Esophagus squamous epithelium (tissue), 5 donors: ENCODE results near the gene TMEM95. TPM values are rescaled to one million over a fixed set of nuclear protein-coding genes. Genes with fewer than 3 reads are reported as not detected.

Experiments
- DNase-seq: peaks from one replicate; lab custom pipeline; 2025; lab: John Stamatoyannopoulos, UW
- H3K27ac ChIP-seq, 4 donors: fragments of 200-600 bp; sonication (generic); one replicate each; pipeline ENCODE4 v1.5.1; 2016 to 2019; ENCODE audit warnings: mild to moderate bottlenecking in 1 of 4
- H3K27me3 ChIP-seq, 4 donors: fragments of 200-600 bp; sonication (generic); 1 replicate in 3 of 4; 2 replicates in 1 of 4; pipeline versions ENCODE4 v1.5.1 to v1.6.0; 2017 to 2021; ENCODE audit warnings: antibody characterized with exemption in 1 of 4
- H3K36me3 ChIP-seq, 3 donors: fragments of 200-600 bp; sonication (generic); one replicate each; pipeline ENCODE4 v1.5.1; 2016 to 2019
- H3K4me1 ChIP-seq, 3 donors: fragments of 200-600 bp; sonication (generic); one replicate each; pipeline ENCODE4 v1.5.1; 2017 to 2019
- H3K4me3 ChIP-seq, 4 donors: fragments of 200-600 bp; sonication (generic); 1 replicate in 3 of 4; 2 replicates in 1 of 4; pipeline ENCODE4 v1.5.1; 2016 to 2019; ENCODE audit warnings: mild to moderate bottlenecking in 2 of 4, moderate library complexity in 1 of 4
- H3K9me3 ChIP-seq, 3 donors: fragments of 200-600 bp; sonication (generic); one replicate each; pipeline ENCODE4 v1.5.1; 2016 to 2019
- CTCF ChIP-seq, 6 experiments: fragments of 450-650 bp in 4 of 6; fragments of 200-600 bp in 2 of 6; sonication (generic) in 2 of 6; IDR thresholded peaks; one replicate each; pipeline ENCODE4 v1.5.1; 2016 to 2019; ENCODE audit warnings: antibody characterized with exemption in 6 of 6, mild to moderate bottlenecking in 4 of 6, moderate library complexity in 4 of 6
- POLR2A ChIP-seq, 4 donors: fragments of 450-650 bp; IDR thresholded peaks; one replicate each; pipeline ENCODE4 v1.6.1; 2017; ENCODE audit warnings: antibody characterized with exemption in 4 of 4, mild to moderate bottlenecking in 4 of 4, moderate library complexity in 3 of 4
- WGBS, 2 donors: methylation state at CpG; one replicate each; pipeline ENCODE4 v1.1.5; 2018; 5-methylcytosine and 5-hydroxymethylcytosine counted together
- intact Hi-C: fragments of 100-400 bp; cut with DNase I; formaldehyde crosslinking; loops from one replicate; pipeline ENCODE4 v1.15.0; 2022
- total RNA-seq, 4 donors: library from RNA; depleted of rRNA; stranded (reverse); fragments of >200 nt; gene quantifications; one replicate each; pipeline ENCODE4 v1.1.0, GENCODE V29; 2016
- donor health status: DM: yes; HTN: yes; CAD: no.

TMEM95 gene
- total RNA-seq, 4 donors from 2014 or later: not detected

DNA sequence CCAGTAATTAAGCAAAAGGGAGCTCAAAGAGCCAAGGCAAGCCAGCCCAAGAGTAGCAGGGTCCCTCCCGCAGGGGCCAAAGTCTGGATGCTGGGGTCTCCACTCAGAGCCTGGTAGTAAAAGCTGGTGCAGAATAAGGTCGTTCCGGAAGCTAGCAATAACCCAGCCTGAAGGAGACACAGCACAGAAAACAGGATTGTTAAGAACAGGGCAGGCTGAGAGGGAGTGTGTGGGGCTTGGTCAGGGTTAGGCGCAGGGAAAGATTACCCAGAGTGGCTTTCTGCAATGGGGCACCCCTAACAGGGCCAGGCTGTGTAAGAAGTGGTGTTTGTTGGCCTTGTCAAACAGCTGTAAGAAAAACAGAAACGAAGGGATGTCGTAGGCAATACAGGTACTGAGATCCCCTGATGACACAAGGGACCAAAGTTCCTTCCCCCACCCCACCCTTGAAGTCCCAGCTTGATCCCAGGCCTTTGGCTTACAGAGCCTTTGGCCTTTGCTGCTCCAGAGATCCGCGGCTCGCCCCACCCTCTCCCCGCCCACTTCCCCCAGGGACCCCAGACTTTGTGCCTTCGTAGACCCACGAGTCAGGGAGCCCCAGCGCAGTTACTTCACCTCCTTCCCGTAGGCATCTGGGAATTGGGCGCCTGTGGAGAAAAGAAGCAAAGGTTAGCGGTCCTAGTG lies 48.2 kb downstream of the TMEM95 start:
- TF ChIP-seq CTCF (IDR thresholded peaks at IDR 0.05): no peak
- TF ChIP-seq POLR2A (IDR thresholded peaks at IDR 0.05): no peak
- WGBS, 2 donors: 12 to 29% methylated on average over 6 to 14 of the region's 16 CpGs

DNA sequence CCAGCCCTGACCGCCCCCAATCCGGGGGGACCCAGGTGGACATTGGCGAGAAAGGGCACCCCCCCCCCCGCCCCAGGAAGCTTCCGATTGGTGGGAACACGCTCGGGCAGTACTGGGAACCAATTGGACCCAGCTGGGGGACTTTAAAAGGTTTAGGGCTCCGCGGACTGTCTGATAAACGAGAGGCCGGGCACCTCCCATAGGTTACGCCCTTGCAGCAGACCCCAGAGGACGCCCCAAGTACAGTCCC lies 48.7 kb downstream of the TMEM95 start:
- Histone ChIP-seq H3K27me3 (peaks cover 0 to 10% (median 0%) of the 10 kb centered on the region in 4 donors), H3K4me1 (peaks cover 13 to 42% (median 26%) of the 10 kb centered on the region in 3 donors), H3K4me3 (peak overlapping the region; percentile 43 to 92 (median 74)), H3K9me3 (no peaks in the 10 kb centered on the region), H3K27ac (peak overlapping the region; percentile 85 to 95 (median 92)), H3K36me3 (peaks cover 0 to 4% (median 0%) of the 10 kb centered on the region in 3 donors)
- WGBS, 2 donors: 0% methylated on average over 7 of the region's 13 CpGs; no CpG with 5 or more reads in 1 of the 2 donors
- no peak for TF ChIP-seq POLR2A (IDR thresholded peaks at IDR 0.05)
- no peak for TF ChIP-seq CTCF (IDR thresholded peaks at IDR 0.05)
- intact Hi-C loops: no loop called here
- DNase-seq: no peak

More for the DNA sequence above, 48.2 kb downstream of the TMEM95 start:
- Histone ChIP-seq H3K4me1 (peaks cover 13 to 42% (median 26%) of the 10 kb centered on the region in 3 donors), H3K27me3 (peaks cover 0 to 10% (median 0%) of the 10 kb centered on the region in 4 donors), H3K4me3 (peak overlapping the region; percentile 43 to 92 (median 74)), H3K9me3 (no peaks in the 10 kb centered on the region), H3K36me3 (no peaks in the 10 kb centered on the region), H3K27ac (peak overlapping the region; percentile 85 to 95 (median 92))
- intact Hi-C loops: no loop called here
- no peak for DNase-seq

DNA sequence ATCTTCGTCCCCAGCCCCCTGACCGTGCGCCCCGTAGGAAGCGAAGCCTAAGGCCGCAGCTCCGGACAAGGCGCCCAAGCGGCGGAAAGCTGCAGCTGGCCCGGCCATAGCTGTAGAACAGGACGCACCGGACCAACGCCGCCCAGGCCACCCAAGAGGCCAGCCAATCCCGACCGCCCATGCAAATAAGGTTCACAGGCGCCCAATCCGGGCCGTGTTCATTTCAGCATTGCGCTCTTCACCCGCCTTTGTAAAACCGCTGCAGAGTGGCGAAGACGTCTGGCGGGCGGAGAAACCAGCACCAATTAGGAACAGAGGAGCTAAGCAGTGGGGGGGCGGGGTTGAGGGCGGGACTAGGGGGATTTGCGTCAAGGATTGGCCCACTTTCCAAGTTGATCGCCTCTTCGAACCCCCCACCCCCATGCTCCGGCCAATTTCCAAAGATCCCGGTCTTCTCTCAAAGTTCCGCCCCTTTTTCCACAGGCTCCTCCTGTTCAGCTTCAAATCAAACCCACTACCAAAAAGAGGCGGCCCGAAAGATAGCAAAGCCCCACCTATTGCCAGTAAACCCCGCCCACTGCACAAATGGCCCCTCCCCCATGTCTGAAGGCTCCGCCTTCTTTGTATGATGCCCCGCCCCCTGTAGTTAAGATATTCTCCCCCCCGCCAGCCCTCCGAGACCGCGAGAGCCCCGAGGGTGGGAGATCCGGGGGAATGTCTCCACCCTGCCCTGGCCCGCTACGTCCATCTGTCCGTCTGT lies 49.2 kb downstream of the TMEM95 start, which contains the start of gene TMEM256:
TSS of gene TMEM256 (minus strand) at position 121 of the 760 bp plus-strand sequence. CDS start at position 108, 13 bp downstream.
- peak within 1 kb of the TSS; percentile 43 to 92 (median 74) for H3K4me3 ChIP-seq
- H3K9me3 ChIP-seq: no peaks in the 10 kb centered on the region
- H3K4me1 ChIP-seq: peaks cover 13 to 42% (median 26%) of the 10 kb centered on the region in 3 donors
- intact Hi-C loops: no loop called here
- H3K27ac ChIP-seq: peak within 1 kb of the TSS; percentile 85 to 95 (median 92)
- DNase-seq: peak; percentile 95
- peaks cover 0 to 10% (median 0%) of the 10 kb centered on the region in 4 donors for H3K27me3 ChIP-seq
- TF ChIP-seq CTCF (IDR thresholded peaks at IDR 0.05) (peak in 2 of 6 experiments; percentile 27 to 29), POLR2A (IDR thresholded peaks at IDR 0.05) (peak in 3 of 4 donors; percentile 90 to 98 (median 97))
- peaks cover 0 to 9% (median 0%) of the 10 kb centered on the region in 3 donors for H3K36me3 ChIP-seq
- 1% methylated on average over 12 to 30 of the region's 49 CpGs for WGBS, 2 donors

GRCh38 chr17:7404737-7405349 lies 49.9 kb downstream of the TMEM95 start:
- peaks cover 0 to 10% (median 0%) of the 10 kb centered on the region in 4 donors for H3K27me3 ChIP-seq
- H3K36me3 ChIP-seq: peaks cover 0 to 16% (median 0%) of the 10 kb centered on the region in 3 donors
- H3K27ac ChIP-seq: peak overlapping the region; percentile 85 to 95 (median 92)
- TF ChIP-seq CTCF (IDR thresholded peaks at IDR 0.05) (no peak), POLR2A (IDR thresholded peaks at IDR 0.05) (peak in 2 of 4 donors; percentile 63 to 66)
- no CpG with 5 or more reads among the region's 65 CpGs for WGBS, 2 donors
- no peak for DNase-seq
- no peaks in the 10 kb centered on the region for H3K9me3 ChIP-seq
- intact Hi-C loops: no loop called here
- H3K4me1 ChIP-seq: peaks cover 13 to 42% (median 26%) of the 10 kb centered on the region in 3 donors
- peak overlapping the region; percentile 43 to 92 (median 74) for H3K4me3 ChIP-seq
